LHCN-M2 (cell line): ENCODE data around the gene KCNK18. TPM values are rescaled to one million over a fixed set of nuclear protein-coding genes. Genes with fewer than 3 reads are reported as not detected.
"Not testable (repeated sequence)": the region's sequence is repeated elsewhere in the genome, so short reads cannot be mapped to it uniquely, and the experiment has no call there.

ENCODE experiments used
- DNase-seq: peaks from one replicate; pipeline ENCODE4 v3.0.0-alpha.2; 2012; ENCODE audit warnings: low read depth
- total RNA-seq: library from RNA; depleted of rRNA; stranded (reverse); fragments of >200 nt; gene quantifications from 2 replicates; pipeline ENCODE4 v1.2.3, GENCODE V29; 2014

Gene KCNK18
- total RNA-seq, 1 experiment from 2014 or later: not detected

DNA sequence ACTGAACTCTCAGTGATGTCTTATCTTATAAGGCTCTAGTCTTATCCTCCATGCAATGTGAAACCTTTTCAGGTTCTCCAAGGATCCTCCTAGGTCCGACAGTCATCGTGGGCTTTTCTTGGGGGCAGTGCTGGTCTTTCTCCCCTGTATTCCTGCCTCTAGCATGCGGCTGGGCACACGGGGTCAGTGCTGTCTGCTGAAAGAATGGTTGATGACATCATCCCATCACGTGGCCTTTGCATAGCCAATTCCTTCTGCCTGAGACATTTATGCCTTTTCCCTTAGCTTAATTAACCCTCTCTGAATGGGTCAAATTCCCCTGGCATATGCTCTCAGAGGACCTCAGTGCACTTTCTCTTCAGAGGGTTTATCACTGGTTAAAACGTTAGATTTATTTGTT, 27.0 kb upstream of the KCNK18 start:
- DNase-seq: no peak

DNA sequence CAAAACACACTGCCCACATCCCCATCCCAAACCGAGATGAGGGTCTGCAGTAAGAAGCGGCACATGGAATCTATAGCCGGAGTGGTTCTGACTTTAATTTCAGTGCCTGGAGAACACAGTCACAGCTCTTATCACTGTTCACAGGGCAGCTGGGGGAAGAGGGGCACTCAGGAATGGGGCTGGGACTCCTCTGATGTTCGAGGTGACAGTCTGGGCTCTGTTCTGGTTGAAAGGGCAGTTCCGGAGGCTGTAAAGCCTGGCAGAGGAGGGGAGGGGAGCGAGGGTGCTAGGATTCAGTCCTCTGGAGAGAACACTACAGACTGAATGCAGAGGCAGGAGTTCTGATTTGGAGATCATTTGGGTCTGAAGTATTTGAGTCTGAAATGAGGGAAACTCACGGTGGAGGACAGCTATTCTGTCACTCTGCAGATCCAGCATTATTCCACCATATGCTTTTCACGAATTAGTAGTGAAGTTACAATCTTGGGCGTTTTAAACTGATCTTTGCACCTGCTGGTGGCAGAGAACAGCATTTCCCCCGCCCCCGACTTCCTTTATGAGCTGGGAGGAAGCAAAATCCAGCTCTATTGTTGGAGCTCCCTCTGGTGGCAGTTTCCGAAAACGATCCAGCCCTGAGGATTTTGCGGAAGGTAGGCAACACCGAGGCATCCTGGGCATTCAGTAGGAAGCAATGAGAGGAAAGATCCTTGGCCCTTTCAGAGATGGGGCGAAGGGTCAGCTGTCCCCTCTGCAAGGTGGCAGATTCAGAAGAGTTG, 22.7 kb upstream of the KCNK18 start:
- DNase-seq: peak; percentile 73

GRCh38 chr10:117175215-117175900, 21.9 kb upstream of the KCNK18 start:
- no peak for DNase-seq

- DNase-seq: peak; percentile 64
Observed at GRCh38 chr10:117175901-117176534, 21.3 kb upstream of the KCNK18 start.

- DNase-seq: no peak
Observed at GRCh38 chr10:117178190-117178589, 19.1 kb upstream of the KCNK18 start.

DNA sequence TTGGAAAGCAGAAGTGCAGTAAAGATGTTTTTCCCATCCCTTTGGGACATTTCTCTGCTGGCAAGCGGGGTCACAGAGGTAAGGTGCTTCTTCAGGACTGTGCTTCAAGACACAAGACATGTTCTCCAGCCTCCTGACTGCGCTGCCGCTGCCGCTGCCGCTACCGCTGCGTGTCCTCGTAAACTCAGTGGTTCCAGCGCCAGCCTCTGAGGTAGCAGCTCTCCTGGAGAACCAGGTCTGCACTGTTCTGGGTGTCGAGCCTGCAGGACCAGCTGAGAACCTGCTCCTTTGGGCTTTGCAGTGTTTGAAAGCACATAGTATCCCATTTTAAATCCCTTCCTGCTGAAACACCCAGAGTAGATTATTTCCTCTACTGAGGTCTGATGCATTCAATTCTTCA, 13.0 kb upstream of the KCNK18 start:
- no peak for DNase-seq

GRCh38 chr10:117184821-117185220, 12.5 kb upstream of the KCNK18 start:
- DNase-seq: no peak

GRCh38 chr10:117185817-117186216, 11.5 kb upstream of the KCNK18 start:
- DNase-seq: not testable (repeated sequence)

DNA sequence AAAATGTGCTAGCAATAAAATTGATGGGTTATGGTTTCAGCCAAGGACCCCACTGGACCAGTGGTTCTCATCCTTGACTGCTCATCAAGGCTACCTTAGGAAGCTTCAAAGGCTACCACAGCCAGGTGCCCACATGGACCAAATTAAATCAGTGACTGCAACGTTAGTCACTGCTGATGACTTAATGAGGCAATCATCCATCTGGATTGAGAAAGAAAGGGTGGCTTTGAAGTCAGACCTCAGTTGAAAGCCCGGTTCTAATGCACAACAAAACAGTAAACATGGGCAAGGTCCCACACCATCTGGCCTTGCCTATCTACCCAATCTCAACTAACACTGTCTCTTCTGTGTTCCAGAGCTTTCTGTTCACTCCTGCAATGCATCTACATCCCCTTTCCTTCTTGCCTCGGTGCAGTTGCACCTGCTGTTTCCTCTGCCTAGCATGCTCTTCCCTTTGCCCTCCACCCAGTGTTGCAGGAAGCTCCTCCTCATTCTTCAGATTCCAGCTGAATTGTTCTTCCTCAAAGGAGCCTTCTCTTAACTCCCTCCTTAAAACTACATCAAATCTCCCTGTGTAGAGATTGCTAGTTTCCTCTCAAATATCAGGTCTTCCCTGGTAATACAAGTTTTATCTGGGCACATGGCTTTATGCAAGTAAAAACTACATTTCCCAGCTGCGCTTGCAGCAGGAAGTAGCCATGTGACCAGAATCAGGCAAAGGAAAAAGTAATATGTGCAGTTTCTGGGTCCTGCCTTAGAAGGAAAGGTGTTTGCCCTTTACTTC, 10.3 kb upstream of the KCNK18 start:
- DNase-seq: no peak

GRCh38 chr10:117188371-117188770, 8.9 kb upstream of the KCNK18 start:
- DNase-seq: no peak

GRCh38 chr10:117189557-117189956, 7.7 kb upstream of the KCNK18 start:
- no peak for DNase-seq

GRCh38 chr10:117198088-117198487, 799 bp downstream of the KCNK18 start:
- no peak for DNase-seq

GRCh38 chr10:117201826-117202225, 4.5 kb downstream of the KCNK18 start:
- DNase-seq: no peak

GRCh38 chr10:117204316-117204715, 7.0 kb downstream of the KCNK18 start:
- no peak for DNase-seq

DNA sequence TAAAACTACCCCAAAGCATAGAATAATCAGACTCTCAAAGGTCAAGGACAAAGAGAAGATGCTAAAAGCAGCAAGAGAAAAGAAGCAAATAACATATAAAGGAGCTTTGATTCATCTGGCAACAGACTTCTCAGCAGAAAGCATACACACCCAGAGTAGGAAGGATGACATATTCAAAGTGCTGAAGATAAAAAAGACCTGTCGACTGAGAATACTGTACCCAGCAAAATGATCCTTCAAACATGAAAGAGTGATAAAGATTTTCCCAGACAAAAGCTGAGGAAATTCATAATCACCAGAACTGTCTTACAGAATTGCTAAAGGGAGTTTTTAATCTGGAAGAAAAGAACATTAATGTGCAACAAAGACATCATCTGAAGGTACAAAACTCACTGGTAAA, 14.9 kb downstream of the KCNK18 start:
- no peak for DNase-seq

- peak; percentile 3 for DNase-seq
Observed at GRCh38 chr10:117214401-117214800, 17.1 kb downstream of the KCNK18 start.

DNA sequence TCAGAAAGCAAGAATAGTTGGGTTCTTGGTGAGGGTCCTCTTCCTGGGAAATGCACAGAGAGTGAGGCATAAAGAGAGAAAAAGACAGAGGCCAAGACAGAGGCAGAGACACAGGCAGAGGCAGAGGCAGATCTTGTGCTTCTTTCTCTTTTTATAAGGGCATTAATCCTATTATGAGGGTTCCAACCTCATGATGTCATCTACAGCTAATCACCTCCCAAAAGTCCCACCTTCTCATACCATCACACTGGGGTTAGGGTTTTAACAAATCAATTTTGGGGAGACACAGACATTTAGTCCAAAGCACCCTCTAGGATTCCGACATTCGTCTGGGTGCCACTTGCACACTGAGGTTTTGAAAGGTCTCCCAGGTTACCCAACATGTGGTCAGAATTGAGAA, 17.8 kb downstream of the KCNK18 start:
- no peak for DNase-seq

GRCh38 chr10:117216028-117216427, 18.7 kb downstream of the KCNK18 start:
- DNase-seq: no peak

- peak; percentile 31 for DNase-seq
Observed at GRCh38 chr10:117216611-117217195, 19.4 kb downstream of the KCNK18 start.

- DNase-seq: peak; percentile 21
Observed at GRCh38 chr10:117217196-117217761, 20.0 kb downstream of the KCNK18 start.

DNA sequence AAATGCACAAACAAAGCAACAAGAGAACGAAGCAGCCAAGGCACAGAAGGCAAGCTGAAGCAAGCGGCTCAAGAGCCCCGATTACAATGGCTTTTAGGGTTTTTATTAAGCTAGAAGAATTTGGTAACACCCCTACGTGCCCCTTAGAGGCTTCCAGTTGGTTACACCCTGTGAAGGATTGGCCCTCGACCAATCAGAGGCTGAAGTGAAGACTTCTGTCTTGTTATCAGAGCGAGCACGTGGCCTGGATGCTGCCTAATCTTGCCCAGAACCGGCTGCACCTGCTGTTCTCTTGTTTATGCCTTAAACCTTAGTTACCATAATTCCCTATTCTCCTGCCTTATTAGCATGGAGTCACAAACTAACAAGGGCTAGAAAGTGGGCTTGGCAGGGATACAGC, 21.4 kb downstream of the KCNK18 start:
- no peak for DNase-seq
